ENCODE data around the gene SIRT4.
A peak's percentile ranks its signal among the peaks of the same experiment; 100 is the strongest.

SIRT4 gene

DNA sequence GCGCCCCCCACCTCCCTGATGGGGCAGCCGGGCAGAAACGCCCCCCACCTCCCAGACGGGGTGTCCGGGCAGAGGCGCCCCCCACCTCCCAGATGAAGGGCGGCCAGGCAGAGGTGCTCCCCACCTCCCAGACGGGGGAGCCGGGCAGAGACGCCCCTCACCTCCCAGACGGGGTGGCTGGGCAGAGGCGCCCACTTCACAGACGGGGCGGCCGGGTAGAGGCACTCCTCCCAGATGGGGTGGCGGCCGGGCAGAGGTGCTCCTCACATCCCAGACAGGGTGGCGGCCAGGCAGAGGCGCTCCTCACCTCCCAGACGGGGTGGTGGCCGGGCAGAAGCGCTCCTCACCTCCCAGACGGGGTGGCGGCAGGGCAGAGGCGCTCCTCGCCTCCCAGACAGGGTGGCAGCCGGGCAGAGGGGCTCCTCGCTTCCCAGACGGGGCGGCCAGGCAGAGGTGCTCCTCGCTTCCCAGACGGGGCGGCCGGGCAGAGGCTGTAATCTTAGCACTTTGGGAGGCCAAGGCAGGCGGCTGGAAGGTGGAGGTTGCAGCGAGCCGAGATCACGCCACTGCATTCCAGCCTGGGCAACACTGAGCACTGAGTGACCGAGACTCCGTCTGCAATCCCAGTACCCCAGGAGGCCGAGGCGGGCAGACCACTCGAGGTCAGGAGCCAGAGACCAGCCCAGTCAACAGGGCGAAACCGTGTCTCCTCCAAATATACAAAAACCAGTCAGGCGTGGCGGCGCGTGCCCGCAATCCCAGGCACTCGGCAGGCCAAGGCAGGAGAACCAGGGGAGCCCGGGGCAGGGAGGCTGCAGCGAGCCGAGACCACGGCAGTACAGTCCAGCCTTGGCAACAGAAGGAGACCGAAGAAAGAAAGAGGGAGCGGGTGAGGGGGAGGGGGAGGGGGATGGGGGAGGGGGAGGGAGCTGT, 23.7 kb upstream of the SIRT4 start:
- H3K4me3 ChIP-seq (ENCODE audit: low read depth, low read length) = no peak overlapping the region

DNA sequence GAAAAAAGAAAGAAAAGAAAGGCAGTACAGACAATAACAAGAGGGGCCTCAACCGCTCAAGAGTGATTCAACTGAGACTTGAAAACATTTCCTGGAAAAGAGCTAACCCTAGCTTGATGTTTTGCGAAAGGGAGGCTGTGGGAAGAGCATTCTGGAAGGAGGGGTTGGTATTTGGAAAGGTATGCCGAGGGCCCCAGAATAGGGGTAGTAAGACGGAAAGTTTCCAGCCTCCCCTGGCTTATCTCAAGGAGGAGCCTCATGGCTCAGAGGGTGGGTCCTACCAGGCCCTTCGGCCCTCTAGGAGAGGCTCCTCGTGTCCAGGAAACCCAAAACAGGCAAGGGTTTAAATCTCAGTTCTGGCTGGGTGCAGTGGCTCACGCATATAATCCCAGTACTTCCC, 18.8 kb upstream of the SIRT4 start:
- no peak overlapping the region for H3K4me3 ChIP-seq (ENCODE audit: low read depth, low read length)

DNA sequence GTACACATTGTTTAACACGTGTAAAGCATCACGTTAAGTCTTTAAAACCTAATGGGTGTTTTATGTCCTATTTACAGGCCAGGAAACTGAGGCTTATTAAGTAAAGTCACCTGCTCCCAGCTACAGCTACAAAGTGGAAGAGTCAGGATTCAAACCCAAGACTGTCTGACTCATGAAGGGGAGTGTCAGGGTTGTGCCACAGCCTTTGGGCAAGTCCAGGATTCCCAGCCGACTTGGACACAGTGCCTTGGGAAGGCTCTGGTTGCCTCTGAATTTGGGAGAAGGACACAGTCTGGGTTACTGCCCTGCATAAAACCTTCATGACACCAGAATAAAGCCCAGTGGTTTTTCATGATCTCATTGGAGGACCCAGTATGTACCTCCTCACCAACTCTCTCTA, 17.7 kb upstream of the SIRT4 start:
- H3K4me3 ChIP-seq (ENCODE audit: low read depth, low read length) = no peak overlapping the region

DNA sequence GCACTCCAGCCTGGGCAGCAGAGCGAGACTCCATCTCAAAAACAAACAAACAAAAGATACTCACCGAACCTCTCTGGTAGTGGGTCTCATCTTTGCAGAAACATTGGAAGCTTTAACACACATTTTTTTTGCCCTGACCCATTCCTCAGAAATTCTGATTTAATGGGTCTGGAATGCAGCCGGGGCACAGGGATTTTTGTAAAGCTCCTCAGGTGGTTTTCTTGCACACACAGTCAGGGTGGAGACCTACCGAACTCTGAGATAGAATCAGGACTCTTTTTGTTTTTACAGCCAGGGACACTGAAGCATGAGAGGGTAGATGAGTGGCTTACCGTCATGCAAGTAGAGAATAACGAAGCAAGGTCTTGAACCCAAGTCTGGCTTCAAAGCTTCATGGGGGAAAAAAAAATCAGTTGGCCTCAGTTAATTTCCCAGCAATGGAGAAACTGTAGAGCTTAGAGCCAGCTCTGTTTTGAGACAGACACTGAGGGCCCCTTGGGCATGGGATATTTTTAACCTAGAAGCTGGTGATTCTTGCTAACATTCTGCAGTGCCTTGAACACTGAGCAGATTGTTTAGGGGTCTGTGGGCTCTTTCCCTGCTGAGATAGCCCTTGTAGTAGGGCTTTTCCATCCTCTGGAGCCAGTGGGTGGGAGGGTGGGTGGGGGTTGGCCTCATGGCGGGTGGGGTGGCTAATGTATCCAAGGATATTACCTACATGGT, 15.2 kb upstream of the SIRT4 start:
- H3K4me3 ChIP-seq (ENCODE audit: low read depth, low read length) = no peak overlapping the region

DNA sequence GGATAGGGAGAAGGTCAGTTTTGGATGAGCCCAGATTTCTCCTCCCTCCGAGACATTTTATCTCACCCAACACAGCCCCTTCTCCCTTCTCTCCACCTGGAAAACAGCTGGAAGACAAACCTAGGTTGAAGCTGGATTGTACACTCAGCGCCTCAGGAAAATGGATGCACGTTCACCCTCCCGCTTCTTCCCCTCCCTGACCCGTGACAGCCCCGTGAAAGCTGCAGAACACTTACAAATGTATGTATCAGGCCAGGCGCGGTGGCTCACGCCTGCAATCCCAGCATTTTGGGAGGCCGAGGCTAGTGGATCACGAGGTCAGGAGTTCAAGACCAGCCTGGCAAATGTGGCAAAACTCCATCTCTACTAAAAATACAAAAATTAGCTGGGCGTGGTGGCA, 14.6 kb upstream of the SIRT4 start:
- no peak overlapping the region for H3K4me3 ChIP-seq (ENCODE audit: low read depth, low read length)

DNA sequence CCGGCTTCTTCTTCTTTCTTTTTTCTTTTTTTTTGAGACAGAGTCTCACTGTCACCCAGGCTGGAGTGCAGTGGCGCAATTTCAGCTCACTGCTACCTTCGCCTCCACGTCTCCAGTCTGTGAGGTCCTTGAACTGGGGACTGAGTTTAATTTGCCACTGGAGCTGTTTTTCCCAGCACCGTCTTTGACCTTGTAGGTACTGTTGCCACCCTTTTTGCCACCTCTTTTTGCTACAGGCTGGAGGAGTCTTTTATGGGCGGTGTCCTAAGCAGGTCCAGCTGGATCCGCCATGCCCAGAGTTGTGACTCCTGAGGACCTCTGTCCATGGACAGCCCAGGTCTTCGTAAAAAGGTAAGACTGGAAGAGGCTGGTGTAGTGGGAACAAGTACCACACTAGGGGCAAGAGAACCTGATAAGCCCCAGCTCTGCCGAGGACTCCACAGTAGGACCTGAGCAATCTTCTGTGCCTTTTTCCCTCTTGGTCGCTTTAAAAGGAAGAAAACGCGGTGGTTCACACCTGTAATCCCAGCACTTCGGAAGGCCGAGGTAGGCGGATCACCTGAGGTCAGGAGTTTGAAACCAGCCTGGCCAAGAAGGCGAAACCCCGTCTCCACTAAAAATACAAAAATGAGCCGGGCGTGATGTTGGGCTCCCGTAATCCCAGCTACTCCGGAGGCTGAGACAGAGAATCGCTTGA, 11.4 kb upstream of the SIRT4 start:
- H3K4me3 ChIP-seq (ENCODE audit: low read depth, low read length) = no peak overlapping the region

DNA sequence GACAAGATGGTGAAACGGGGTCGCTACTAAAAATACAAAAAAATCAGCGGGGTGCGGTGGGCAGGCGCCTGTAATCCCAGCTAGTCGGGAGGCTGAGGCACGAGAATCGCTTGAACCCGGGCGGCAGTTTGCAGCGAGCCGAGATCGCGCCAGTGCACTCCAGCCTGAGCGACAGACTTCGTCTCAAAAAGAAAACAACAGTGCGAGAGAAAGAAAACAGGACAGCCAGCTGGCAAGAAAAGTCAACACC, 9.8 kb upstream of the SIRT4 start:
- H3K4me3 ChIP-seq (ENCODE audit: low read depth, low read length) = peak overlapping the region; percentile 49

DNA sequence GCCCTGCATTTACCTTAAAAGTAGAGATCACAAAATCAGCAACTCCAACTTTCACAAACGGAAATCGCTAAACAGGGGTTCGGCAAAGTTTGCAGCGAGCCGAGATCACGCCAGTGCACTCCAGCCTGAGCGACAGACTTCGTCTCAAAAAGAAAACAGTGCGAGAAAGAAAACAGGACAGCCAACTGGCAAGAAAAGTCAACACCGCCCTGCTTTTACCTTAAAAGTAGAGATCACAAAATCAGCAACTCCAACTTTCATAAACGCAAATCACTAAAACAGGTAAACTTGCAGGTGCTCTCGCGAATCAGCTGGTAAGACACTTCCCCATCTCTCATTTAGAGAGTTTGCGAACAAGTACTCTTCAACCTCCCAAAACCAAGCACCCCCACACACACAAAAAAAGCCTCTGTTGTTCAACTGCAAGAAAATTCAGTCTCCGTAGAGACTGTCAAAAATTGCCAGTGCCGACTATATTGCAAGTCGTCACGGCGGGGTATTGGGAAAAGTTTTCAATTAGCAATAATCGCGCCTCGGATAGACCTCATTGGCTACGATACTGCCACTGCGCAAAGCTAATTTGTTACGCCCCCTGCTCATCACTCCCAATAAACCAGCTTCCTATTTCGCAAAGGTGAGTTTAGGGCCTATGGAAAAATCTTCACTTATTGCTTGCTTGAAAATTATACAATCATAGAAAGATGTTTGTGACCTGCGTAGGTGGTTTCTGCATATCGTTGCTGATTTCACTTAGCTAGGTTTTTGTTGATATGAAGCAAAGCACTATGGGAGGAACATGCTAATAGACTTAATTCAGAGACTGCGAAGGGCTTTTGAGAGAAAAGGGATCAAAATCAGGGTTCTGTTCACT, 9.2 kb upstream of the SIRT4 start, which contains the start of gene RNU4-1:
TSS of gene RNU4-1 (minus strand) at position 577 of the 871 bp plus-strand sequence.
- peak within 1 kb of the TSS; percentile 49 for H3K4me3 ChIP-seq (ENCODE audit: low read depth, low read length)

DNA sequence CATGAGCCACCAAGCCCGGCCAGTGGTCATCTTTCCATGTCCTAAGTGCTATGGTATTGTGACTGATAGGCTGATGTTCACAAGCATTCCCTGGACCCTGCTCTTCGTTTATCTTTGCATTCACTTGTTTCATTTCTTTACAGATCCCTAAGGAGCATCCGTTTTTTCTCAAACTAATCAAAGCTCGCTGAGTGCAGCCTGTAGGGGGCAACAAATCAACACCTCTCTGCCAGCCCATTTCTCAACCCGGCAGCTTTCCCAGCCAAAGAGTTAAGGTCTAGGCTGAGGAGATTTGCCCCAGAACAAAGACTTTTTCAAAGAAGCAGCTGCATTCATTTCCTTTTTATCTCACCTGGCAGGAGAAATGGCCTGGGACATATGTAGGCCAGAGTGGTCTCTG, 12.1 kb downstream of the SIRT4 start:
- no peak overlapping the region for H3K4me3 ChIP-seq (ENCODE audit: low read depth, low read length)

DNA sequence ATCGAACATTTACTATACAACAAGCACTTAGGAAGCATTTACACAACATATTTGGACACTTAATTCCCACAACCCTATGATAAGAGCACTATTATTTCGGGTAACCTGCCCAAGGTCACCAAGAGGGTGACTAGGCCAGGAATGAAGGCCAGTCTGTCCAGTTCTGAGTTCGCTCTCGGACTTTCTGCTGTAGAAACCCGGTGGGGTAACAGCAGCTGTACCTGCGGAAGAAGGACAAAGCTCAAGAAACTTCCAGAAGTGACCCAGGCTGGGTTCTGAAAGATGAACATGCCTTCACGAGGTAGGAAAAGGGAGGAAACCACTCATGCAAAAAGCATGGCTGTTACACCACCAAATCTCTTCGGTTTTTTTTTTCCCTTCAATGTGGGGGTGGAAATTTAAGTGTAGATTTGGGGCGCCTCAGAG, 14.7 kb downstream of the SIRT4 start:
- H3K4me3 ChIP-seq (ENCODE audit: low read depth, low read length) = peak overlapping the region; percentile 40

DNA sequence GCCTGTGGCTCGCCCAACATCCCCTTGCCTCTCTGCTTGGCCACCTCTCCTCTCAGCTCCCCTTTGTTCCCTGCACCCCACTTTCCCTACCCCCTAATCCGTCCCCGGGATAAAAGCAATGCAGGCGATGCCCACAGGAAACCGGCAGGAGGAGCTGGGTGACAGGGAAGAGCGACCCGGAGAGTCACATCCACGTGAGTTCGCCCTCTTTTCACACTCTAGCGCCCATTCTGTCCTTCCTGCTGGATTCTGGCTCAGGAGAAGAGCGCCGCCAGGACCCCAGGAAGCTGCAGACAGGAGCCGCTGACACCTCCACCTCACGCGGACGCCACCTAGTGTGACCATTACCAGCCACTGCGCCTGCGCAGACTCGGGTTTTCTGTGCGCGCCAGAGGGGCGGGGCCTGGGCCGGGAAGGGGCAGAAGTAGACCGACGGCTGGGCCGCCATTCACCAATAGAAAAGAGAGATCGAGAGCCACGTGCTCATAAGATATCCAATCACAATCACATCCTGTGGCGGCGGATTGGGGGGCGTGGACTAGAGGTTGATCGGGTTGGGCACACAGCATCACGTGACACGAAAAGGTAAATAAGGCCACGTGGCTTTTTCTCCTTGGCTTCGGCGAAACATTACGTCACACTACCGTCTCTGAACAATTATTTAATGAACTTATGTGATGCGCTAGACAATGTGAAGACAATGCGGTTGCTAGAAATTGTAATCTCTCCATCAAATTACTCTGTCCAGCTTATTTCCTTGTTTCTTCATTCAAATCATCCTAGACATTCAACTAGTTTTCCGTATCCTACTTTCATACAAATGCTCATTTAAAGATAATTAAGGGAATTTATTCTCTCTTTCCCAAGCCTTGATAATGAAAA, 15.3 kb downstream of the SIRT4 start:
- peak overlapping the region; percentile 40 for H3K4me3 ChIP-seq (ENCODE audit: low read depth, low read length)

DNA sequence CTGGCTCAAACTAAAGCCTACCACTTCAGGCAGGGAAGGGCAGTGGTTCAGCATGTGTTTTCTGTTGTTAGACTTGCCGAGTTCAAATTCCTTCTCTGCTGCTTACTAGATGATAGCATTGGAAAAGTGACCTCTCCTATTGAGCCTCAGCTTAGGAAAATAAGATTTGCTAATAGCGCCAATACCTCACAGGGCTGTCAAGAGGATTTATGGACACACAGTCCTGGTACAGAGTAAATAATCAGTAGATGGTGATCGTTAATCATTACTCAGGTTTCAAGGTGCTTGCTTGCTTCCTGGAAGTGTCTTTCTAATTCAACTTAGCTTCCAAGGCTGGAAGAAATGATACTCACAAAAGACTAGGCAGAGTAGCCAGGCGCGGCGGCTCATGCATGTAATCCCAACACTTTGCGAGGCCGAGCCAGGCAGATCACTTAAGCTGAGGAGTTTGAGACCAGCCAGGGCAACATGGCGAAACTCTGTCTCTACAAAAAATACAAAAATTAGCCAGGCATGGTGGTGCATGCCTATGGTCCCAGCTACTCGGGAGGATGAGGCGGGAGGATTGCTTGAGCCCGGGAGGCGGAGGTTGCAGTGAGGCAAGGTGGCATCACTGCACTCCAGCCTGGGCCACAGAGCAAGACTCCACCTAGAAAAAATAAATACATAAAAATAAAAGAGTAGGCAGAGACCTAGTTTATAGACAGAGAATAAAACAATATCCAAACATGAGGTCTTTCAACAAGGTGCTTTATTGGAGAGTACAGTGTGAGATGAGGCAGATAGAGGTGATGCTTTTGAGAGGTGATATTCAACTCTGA, 19.5 kb downstream of the SIRT4 start:
- no peak overlapping the region for H3K4me3 ChIP-seq (ENCODE audit: low read depth, low read length)

DNA sequence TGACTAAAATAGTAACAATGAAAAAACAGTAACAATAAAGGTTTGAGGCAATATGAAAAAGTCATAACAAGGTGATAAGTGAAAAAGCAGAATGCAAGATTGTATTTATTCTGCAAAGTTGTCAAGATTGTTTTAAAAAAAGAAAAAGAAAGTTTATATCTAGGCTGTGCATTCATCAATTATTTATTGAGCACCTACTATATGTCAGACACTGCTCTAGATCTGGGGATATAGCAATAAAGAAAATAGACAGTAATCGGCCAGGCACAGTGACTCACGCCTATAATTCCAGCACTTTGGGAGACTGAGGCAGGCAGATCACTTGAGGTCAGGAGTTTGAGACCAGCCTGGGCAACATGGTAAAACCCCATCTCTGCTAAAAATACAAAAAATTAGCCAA, 21.7 kb downstream of the SIRT4 start:
- H3K4me3 ChIP-seq (ENCODE audit: low read depth, low read length) = no peak overlapping the region

DNA sequence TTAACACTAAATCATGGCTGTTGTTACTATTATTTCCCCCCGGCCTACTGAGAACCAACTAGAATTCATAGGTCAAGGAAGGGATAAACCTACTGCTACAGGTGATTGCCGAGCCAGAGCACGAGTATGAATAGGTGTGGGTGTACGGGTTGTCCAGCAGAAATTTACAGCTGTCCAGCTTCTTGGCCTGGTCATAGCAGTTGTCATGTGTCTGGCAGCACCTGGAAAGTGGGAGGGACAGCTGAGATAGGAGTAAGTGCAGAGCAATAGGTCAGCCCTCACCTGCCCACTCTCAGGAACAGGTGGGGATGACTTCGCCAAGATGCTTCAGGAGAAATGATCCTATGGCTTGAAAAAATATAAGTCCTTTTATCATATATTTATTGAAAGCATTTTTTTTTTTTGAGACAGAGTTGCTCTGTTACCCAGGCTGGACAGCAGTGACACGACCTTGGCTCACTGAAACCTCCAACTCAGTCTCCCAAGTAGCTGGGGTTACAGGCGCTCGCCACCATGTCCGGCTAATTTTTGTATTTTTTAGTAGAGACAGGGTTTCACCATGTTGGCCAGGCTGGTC, 22.8 kb downstream of the SIRT4 start:
- H3K4me3 ChIP-seq (ENCODE audit: low read depth, low read length) = no peak overlapping the region

DNA sequence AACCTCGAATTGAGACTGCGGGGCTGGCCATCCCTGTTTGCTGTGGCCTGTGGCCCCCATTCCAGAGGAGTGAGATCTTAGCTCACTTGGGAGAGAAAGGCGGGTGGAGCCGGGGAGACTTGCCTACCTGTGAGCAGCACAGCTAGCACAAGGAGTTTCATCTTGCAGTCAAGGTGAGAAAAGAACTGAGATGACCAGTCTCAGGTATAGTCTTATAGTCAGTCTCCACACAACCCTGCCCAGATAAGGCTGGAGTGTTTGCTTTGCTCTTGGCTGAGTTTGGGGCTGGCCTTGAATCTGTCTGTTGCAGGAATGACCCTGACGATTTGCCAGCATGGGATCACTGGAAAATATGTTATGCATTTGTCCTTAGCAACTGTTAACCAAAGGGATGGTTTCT, 25.5 kb downstream of the SIRT4 start, which contains the start of gene PLA2G1B:
TSS of gene PLA2G1B (minus strand) at position 187 of the 400 bp plus-strand sequence. CDS start at position 161, 26 bp downstream.
- no peak within 1 kb of the TSS for H3K4me3 ChIP-seq (ENCODE audit: low read depth, low read length)

DNA sequence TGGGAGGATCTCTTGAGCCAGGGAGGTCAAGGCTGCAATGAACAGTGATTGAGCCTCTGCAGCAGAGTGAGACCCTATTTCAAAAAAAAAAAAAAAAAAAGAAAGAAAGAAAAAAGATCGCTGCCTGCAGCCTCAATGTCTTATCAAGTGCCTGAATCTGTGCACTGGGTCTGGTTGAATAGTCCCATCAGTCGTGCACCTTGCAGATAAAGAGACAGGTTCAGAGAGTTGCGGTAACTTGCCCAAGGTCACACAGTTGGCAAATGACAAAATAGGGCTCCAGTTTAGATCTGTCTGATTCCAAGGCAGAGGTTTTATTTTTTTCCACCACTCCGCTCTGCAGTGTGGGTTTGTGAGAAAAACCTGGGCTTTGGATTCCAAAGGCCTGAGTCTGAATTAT, 26.1 kb downstream of the SIRT4 start:
- H3K4me3 ChIP-seq (ENCODE audit: low read depth, low read length) = no peak overlapping the region

DNA sequence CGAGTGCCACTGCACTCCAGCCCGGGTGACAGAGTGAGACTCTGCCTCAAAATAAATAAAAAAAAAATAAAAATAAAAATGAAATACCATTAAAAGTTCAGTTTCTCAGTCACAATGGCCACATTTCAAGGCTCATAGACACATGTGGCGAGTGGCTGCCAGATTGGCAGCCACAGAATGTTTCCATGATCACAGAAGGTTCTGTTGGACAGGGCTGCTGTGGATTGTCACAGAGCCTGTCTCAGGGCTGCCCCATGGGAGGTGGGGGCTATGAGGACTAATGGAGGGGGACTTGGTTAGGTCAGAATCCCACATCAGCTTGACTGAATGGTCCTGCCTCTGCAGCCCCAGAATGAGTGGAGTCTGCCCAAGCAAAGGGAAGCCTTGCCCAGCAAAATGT, 29.3 kb downstream of the SIRT4 start:
- H3K4me3 ChIP-seq (ENCODE audit: low read depth, low read length) = no peak overlapping the region

DNA sequence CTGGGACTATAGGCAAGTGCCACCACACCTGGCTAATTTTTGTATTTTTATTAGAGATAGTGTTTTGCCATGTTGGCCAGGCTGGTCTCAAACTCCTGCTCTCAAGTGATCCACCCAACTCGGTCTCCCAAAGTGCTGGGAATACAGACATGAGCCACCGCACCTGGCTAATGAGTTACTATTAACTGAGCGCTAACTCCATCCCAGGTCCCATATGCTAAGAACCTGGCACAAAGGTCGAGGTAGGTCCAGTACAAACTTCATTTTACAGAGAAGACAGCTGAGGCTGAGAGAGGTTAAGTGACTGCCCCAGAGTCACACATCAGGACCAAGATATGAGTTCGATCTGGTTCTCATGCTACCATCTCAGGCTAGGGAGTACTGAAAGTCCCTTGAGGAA, 29.9 kb downstream of the SIRT4 start:
- H3K4me3 ChIP-seq (ENCODE audit: low read depth, low read length) = no peak overlapping the region

DNA sequence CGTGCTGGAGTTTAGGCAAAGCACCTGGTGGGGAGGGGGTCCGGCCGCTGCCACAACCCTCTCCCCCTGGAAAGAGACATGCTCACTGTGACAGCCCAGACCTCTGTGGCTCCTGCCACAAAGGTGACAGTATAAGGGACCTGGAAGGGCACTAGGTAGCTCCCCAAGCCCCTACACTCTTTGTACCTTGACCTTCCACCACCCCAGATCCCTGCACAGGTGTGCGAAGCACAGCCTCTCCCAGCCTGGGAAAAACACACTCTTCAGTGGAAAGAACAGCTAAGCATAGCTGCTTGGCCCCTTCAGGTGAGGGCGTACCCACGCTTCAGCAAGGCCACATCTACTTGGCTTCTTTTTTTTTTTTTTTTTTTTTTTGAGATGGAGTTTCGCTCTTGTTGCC, 30.4 kb downstream of the SIRT4 start:
- H3K4me3 ChIP-seq (ENCODE audit: low read depth, low read length) = no peak overlapping the region

Data from iPS-11a (cell line).